GM10248 (cell line): ENCODE data around the gene RCL1.
"Not testable (repeated sequence)": the region's sequence is repeated elsewhere in the genome, so short reads cannot be mapped to it uniquely, and the experiment has no call there.

Source experiments
- CTCF ChIA-PET: fragments of 300-600 bp; sonication (Branson Sonifier 250); formaldehyde crosslinking; extraction: SDS; loops from one replicate; lab custom pipeline; 2021; ENCODE audit warnings: antibody characterized with exemption; lab: Yijun Ruan, JAX
- POLR2A ChIA-PET: fragments of 350-650 bp; sonication (Branson Sonifier 250); formaldehyde crosslinking; extraction: SDS; loops from one replicate; lab custom pipeline; 2020; ENCODE audit warnings: antibody characterized with exemption; lab: Yijun Ruan, JAX
- DNase-seq: peaks from one replicate; pipeline ENCODE4 v3.0.0; 2012; ENCODE audit errors: extremely low spot score
- TF ChIP-seq, protein P1 (sequence below): IDR thresholded peaks from 2 replicates; pipeline ENCODE4 v1.5.1; 2012; ENCODE audit warnings: mild to moderate bottlenecking, low read depth; ENCODE audit errors: extremely low read depth, missing control alignments, control extremely low read depth

RCL1 gene

DNA sequence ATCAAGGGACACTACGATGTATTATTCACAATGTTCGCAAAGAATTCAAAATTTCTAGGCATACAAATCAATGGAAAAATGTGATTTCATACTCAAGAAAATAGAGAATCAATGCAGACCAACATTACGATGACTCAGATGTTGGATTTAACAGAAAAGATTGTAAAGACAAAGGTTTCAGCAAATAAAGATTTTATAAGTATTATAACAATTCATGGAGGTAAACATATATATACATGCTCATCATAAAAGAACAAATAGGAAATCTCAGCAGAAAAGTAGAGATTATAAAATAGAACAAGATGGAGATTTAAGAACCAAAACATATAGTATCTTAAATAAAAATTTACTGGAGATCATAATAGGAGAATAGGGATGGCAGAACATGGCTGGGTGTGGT lies 98.9 kb downstream of the RCL1 start:
- POLR2A ChIA-PET = no interaction called here
- TF ChIP-seq, protein P1, sequence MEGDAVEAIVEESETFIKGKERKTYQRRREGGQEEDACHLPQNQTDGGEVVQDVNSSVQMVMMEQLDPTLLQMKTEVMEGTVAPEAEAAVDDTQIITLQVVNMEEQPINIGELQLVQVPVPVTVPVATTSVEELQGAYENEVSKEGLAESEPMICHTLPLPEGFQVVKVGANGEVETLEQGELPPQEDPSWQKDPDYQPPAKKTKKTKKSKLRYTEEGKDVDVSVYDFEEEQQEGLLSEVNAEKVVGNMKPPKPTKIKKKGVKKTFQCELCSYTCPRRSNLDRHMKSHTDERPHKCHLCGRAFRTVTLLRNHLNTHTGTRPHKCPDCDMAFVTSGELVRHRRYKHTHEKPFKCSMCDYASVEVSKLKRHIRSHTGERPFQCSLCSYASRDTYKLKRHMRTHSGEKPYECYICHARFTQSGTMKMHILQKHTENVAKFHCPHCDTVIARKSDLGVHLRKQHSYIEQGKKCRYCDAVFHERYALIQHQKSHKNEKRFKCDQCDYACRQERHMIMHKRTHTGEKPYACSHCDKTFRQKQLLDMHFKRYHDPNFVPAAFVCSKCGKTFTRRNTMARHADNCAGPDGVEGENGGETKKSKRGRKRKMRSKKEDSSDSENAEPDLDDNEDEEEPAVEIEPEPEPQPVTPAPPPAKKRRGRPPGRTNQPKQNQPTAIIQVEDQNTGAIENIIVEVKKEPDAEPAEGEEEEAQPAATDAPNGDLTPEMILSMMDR = no peak
- no peak for DNase-seq
- CTCF ChIA-PET = interaction anchor here (1.0 kb wide), 1 partner anchor 10 kb away, joined by 4 read pairs; no protein-coding TSS in a partner anchor

DNA sequence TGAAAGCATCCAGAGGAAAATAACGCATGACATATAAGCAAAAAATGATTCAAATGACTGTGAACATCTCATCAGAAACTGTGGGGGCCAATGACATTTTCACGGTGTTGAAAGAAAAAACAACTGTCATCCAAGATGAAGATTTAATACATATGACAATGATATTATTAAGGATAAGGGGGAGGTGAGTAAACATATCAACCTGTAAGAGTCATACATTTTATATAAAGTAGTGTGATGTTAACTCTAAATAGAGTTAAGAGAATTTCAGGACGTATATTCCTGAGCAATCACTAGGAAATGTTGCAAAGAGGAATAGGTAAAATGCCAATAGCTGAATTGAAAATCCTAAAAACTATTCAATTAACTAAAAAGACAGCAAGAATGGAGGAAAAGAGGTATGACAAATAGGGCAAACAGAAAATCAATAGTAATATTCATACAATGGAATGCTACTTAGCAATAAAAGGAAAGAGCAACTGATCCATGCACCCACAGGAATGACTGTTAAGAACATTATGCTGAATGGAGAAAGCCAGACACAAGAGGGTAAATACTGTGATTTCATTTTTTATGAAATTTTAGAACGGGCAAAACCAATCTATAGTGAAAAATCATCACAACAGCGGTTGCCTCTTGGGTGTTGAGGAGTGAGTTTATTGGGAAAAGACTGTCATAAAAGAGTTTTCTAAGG lies 99.9 kb downstream of the RCL1 start:
- POLR2A ChIA-PET = no interaction called here
- no peak for DNase-seq
- CTCF ChIA-PET = interaction anchor here (0.8 kb wide), 1 partner anchor 31 kb away, joined by 3 read pairs; no protein-coding TSS in a partner anchor

DNA sequence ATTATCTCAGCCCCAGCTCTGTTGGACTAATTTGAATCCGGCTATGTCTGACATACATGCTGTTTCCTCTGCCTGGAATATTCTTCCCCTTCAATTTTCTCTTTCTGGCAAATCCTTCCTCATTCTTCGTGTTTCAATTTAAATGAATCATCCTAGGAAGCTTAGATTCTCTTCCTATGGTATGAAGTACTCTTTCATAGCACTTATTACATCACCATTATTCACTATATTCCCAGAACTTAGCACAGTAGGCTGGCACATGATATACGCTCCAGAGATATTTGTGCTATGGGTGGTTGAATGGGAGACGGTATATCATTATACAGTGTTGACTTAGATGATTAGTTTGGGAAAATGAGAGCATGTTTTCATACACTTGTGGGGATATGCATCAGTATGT lies 101.3 kb downstream of the RCL1 start:
- DNase-seq = no peak
- TF ChIP-seq, protein P1 = no peak
- ChIA-PET CTCF (interaction anchor here (0.8 to 1.9 kb wide), 3 partner anchors 19 to 1037 kb away, joined by 3 to 4 read pairs (median 3); no protein-coding TSS in a partner anchor), POLR2A (no interaction called here)

More for the DNA sequence above, 99.9 kb downstream of the RCL1 start:
- TF ChIP-seq, protein P1 = no peak

DNA sequence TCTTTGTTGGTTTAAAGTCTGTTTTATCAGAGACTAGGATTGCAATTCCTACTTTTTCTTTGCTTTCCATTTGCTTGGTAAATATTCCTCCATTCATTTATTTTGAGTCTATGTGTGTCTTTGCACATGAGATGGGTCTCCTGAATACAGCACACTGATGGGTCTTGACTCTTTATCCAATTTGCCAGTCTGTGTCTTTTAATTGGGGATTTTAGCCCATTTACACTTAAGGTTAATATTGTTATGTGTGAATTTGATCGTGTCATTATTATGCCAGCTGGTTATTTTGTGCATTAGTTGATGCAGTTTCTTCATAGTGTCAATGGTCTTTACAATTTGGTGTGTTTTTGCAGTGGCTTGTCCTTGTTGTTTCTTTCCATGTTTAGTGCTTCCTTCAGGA lies 107.1 kb downstream of the RCL1 start:
- POLR2A ChIA-PET, CTCF ChIA-PET, DNase-seq: not testable (repeated sequence)

DNA sequence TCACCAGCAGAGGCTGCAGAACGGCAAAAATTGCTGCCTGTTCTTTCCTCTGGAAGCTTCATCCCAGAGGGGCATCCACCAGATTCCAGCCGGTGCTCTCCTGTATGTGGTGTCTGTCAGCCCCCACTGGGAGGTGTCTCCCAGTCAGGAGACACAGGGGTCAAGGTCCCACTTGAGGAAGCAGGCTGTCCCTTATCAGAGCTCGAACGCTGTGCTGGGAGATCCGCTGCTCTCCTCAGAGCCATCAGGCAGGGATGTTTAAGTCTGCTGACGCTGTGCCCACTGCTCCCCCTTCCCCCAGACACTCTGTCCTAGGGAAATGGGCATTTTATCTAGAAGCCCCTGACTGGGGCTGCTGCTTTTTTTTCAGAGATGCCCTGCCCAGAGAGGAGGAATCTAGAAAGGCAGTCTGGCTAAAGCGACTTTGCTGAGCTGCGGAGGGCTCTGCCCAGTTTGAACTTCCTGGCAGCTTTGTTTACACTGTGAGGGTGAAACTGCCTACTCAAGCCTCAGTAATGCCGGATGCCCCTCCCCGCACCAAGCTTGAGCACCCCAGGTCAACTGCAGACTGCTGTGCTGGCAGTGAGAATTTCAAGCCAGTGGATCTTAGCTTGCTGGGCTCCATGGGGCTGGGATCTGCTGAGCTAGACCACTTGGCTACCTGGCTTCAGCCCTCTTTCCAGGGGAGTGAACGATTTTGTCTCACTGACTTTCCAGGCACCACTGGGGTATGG lies 108.8 kb downstream of the RCL1 start:
- DNase-seq, POLR2A ChIA-PET, CTCF ChIA-PET: not testable (repeated sequence)

DNA sequence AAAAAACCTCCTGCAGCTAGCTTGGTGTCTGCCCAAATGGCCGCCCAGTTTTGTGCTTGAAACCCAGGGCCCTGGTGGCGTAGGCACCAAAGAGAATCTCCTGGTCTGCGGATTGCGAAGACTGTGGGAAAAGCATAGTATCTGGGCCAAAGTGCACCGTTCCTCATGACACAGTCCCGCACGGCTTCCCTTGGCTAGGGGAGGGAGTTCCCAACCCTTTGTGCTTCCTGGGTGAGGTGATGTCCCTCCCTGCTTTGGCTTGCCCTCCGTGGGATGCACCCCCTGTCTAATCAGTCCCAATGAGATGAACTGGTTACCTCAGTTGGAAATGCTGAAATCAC lies 109.4 kb downstream of the RCL1 start:
- CTCF ChIA-PET = no interaction called here
- no peak for DNase-seq
- TF ChIP-seq, protein P1 = no peak
- POLR2A ChIA-PET = no interaction called here

DNA sequence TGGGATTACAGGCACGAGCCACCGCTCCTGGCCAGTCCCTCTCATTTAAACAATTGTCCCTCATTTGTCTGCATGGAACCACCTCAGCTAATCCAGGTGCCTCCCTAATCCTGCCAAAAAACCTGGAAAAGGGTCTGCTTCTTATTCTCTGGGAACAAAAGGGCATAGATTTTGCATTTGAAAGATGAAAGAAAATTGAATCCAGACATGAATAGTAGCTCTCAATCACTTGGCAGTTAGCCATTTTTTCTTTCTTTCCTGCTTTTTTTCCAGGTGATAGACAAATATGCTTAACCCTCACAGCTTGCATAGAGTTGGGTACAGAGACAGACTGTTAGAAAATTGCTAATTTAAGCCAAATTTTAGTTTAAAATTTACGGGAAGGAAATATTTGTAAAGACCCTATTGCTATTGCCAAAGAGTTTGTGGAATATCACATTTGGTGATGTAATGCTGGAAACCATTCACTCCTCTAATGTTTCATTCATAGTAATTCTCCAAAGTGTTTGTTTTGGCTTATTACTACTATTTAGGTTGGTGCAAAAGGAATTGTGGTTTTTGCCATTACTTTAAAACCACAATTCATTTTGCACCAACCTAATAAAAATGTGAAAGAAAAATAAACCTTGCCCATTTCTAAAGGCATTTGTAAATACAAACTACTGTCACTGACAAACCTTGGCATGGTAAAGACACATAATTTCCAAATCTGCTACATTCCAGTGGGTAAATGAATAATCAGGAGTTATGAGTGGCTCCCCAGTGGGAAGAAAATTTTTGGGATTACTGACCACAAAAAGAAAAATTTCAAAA lies 111.8 kb downstream of the RCL1 start:
- ChIA-PET POLR2A (no interaction called here), CTCF (no interaction called here)
- DNase-seq = no peak

More for the DNA sequence above, 111.8 kb downstream of the RCL1 start:
- TF ChIP-seq, protein P1 = no peak
